GM12873 (cell line): ENCODE measurements around the gene ARRDC3.

Source experiments
- TF ChIP-seq, protein P1 (sequence below): IDR thresholded peaks from 2 replicates; pipeline ENCODE4 v1.5.1; 2012; ENCODE audit warnings: low read depth, mild to moderate bottlenecking, moderate library complexity, low read length, control low read depth; ENCODE audit not compliant: insufficient read depth; ENCODE audit errors: missing control alignments

Gene ARRDC3

DNA sequence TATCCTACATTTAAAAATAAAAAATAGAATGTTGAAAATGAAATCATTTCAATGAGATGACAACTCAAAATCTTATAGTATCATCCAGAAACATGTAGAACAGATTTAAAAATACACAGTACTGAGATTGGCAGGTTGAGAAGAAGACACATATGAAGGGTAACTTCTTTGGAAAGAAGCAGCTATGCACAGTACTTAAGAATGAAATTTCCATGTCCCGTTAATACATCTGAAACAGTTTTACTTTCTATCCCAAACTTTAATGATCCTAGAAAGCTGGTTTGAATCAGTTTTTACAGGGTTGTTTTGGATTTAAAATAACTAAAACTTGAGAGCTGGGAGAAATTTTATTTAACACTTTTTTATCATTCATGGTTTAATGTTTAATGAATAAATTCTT, 36.0 kb upstream of the ARRDC3 start:
- TF ChIP-seq, protein P1, sequence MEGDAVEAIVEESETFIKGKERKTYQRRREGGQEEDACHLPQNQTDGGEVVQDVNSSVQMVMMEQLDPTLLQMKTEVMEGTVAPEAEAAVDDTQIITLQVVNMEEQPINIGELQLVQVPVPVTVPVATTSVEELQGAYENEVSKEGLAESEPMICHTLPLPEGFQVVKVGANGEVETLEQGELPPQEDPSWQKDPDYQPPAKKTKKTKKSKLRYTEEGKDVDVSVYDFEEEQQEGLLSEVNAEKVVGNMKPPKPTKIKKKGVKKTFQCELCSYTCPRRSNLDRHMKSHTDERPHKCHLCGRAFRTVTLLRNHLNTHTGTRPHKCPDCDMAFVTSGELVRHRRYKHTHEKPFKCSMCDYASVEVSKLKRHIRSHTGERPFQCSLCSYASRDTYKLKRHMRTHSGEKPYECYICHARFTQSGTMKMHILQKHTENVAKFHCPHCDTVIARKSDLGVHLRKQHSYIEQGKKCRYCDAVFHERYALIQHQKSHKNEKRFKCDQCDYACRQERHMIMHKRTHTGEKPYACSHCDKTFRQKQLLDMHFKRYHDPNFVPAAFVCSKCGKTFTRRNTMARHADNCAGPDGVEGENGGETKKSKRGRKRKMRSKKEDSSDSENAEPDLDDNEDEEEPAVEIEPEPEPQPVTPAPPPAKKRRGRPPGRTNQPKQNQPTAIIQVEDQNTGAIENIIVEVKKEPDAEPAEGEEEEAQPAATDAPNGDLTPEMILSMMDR = no peak

- TF ChIP-seq, protein P1 = no peak
Observed at GRCh38 chr5:91418158-91418557, 35.0 kb upstream of the ARRDC3 start.

- TF ChIP-seq, protein P1 = no peak
Observed at GRCh38 chr5:91417219-91417618, 34.1 kb upstream of the ARRDC3 start.

DNA sequence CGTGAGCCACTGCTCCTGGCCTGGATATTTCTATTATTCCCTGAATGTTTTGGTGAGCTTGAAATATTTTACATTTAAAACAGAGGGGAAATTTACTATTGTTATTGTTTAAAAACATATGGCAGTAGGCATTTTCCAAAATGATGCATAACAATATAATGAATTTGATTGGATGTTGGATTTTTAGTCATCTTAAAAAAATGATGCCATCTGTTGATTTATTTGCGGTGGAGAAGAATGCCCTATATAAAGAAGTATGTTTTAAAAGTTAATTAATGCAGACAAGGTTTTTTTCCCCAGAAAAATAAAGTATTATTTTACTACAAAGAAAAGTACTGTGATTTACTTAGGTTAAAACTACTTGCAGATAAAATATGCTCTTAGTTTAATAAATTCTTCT, 33.4 kb upstream of the ARRDC3 start:
- TF ChIP-seq, protein P1 = no peak

DNA sequence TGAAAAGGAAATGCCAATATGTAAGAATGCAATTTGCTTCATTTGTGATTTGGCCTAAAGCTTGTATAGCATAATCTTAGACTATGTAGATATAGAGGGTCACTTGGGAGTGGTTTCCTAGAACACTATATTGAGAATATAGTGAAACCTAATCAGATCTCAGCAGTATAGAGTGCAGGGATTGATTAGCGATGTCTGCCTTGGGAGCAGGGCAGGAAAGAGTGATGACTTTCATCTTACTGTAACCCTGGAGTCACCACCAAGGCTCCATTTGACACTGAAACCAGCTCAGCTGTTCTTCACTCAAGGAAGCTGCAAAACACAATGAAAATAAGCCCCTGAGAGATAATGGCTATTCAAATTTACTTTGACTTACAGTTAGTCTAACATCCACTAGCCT, 26.2 kb upstream of the ARRDC3 start:
- TF ChIP-seq, protein P1 = no peak

GRCh38 chr5:91408710-91409109, 25.6 kb upstream of the ARRDC3 start:
- TF ChIP-seq, protein P1 = no peak

DNA sequence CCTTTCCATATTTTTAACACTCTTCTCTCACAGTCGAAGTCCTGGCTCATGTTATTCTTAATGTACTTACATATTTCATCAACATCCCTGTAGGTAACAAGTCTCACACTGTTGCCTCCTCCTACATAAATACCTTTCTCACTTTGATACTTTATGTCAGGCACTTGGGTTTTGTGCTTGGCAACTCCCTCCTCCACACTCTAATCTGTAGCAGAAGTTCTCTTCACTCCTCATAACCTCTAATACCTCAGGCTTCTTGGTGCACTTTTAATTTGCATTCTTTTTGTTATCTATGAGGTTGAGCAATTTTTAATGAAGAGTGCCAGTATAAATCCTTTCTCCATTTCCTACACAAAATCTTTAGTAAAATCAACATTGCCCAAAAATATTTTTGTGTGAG, 24.1 kb upstream of the ARRDC3 start:
- TF ChIP-seq, protein P1 = no peak
